H1 (cell line): ENCODE data around the gene ZNF470.

Experiments used
- BCL11A ChIP-seq, 2 experiments: IDR thresholded peaks; one replicate each; pipeline ENCODE4 v1.6.1; 2011; ENCODE audit warnings: low read depth in 2 of 2, low read length in 2 of 2, mild to moderate bottlenecking in 2 of 2
- CTCF ChIP-seq, 3 experiments: IDR thresholded peaks; 1 replicate in 2 of 3; 2 replicates in 1 of 3; pipeline versions ENCODE4 v1.5.1 to v1.6.1; 2011; ENCODE audit warnings: low read length in 3 of 3, mild to moderate bottlenecking in 3 of 3, inconsistent platforms in 2 of 3, low read depth in 1 of 3, moderate library complexity in 1 of 3; ENCODE audit not compliant: insufficient read depth in 1 of 3; ENCODE audit errors: control extremely low read depth in 1 of 3
- EZH2 ChIP-seq: fragments of 200-600 bp; sonication (generic); IDR thresholded peaks from 2 replicates; pipeline ENCODE4 v1.7.1; 2012; ENCODE audit warnings: low read depth, mild to moderate bottlenecking, moderate library complexity, low read length, inconsistent platforms; ENCODE audit not compliant: severe bottlenecking
- GABPA ChIP-seq: IDR thresholded peaks from 2 replicates; pipeline ENCODE4 v1.6.1; 2011; ENCODE audit warnings: mild to moderate bottlenecking, low read length, moderate library complexity, borderline replicate concordance; ENCODE audit not compliant: insufficient read depth
- HDAC6 ChIP-seq: IDR thresholded peaks from one replicate; pipeline ENCODE4 v1.7.1; 2012; ENCODE audit warnings: low read depth, mild to moderate bottlenecking, inconsistent platforms, low read length, moderate library complexity
- JUN ChIP-seq: IDR thresholded peaks from 2 replicates; pipeline ENCODE4 v1.6.1; 2011; ENCODE audit warnings: low read depth, mild to moderate bottlenecking, improper control_type of control experiment, low read length
- POLR2A ChIP-seq, 2 experiments: IDR thresholded peaks; 1 replicate in 1 of 2; 2 replicates in 1 of 2; pipeline ENCODE4 v1.6.1; 2011; ENCODE audit warnings: low read depth in 2 of 2, low read length in 2 of 2, mild to moderate bottlenecking in 2 of 2; ENCODE audit errors: control extremely low read depth in 1 of 2
- RAD21 ChIP-seq, 2 experiments: IDR thresholded peaks in 1 of 2; conservative IDR thresholded peaks in 1 of 2; 2 replicates each; pipeline ENCODE4 v1.6.1; 2011; ENCODE audit warnings: low read depth in 2 of 2, low read length in 2 of 2, improper control_type of control experiment in 1 of 2, inconsistent platforms in 1 of 2, mild to moderate bottlenecking in 1 of 2, moderate library complexity in 1 of 2
- SIN3A ChIP-seq, 2 experiments: IDR thresholded peaks in 1 of 2; conservative IDR thresholded peaks in 1 of 2; 2 replicates each; pipeline ENCODE4 v1.6.1; 2011 to 2012; ENCODE audit warnings: low read length in 2 of 2, improper control_type of control experiment in 1 of 2, low read depth in 1 of 2, mild to moderate bottlenecking in 1 of 2
- SP1 ChIP-seq: IDR thresholded peaks from 2 replicates; pipeline ENCODE4 v1.6.1; 2011; ENCODE audit warnings: low read depth, low read length
- TAF1 ChIP-seq: IDR thresholded peaks from 2 replicates; pipeline ENCODE4 v1.6.1; 2011; ENCODE audit warnings: mild to moderate bottlenecking, low read depth, low read length
- TBP ChIP-seq: IDR thresholded peaks from 2 replicates; pipeline ENCODE4 v1.6.1; 2011; ENCODE audit warnings: low read depth, low read length, improper control_type of control experiment

- no peak for TF ChIP-seq CTCF (IDR thresholded peaks at IDR 0.05; ENCODE audit: control extremely low read depth in 1 of 3, insufficient read depth in 1 of 3, low read depth in 1 of 3, low read length in 3 of 3)
- TF ChIP-seq POLR2A (IDR thresholded peaks at IDR 0.05; ENCODE audit: control extremely low read depth in 1 of 2, low read depth in 2 of 2, low read length in 2 of 2), result no peak
- no peak for TF ChIP-seq SP1
- TF ChIP-seq SIN3A (conservative IDR thresholded peaks at IDR 0.05 in 1 of 2, IDR thresholded peaks at IDR 0.05 in 1 of 2; ENCODE audit: low read depth in 1 of 2, low read length in 2 of 2), result peak; percentile 100
- TF ChIP-seq BCL11A (IDR thresholded peaks at IDR 0.05; ENCODE audit: low read depth in 2 of 2, low read length in 2 of 2), result no peak
- TF ChIP-seq TBP, result no peak
- no peak for TF ChIP-seq HDAC6
- TF ChIP-seq EZH2, result no peak
- TF ChIP-seq RAD21 (IDR thresholded peaks at IDR 0.05 in 1 of 2, conservative IDR thresholded peaks at IDR 0.05 in 1 of 2; ENCODE audit: low read depth in 2 of 2, low read length in 2 of 2), result no peak; a peak in 1 of 4 replicates
- no peak for TF ChIP-seq GABPA
- TF ChIP-seq JUN, result no peak
- TF ChIP-seq TAF1, result no peak
Observed at GRCh38 chr19:56637976-56638555, 70.8 kb downstream of the ZNF470 start.
